ENCODE results near the gene MX2. TPM values are rescaled to one million over a fixed set of nuclear protein-coding genes. Genes with fewer than 3 reads are reported as not detected.

MX2 gene
- total and polyA plus RNA-seq, 2 donors (not counting 1 experiment from before 2014, with no cell fraction given): 2.0 to 3.6 TPM

DNA sequence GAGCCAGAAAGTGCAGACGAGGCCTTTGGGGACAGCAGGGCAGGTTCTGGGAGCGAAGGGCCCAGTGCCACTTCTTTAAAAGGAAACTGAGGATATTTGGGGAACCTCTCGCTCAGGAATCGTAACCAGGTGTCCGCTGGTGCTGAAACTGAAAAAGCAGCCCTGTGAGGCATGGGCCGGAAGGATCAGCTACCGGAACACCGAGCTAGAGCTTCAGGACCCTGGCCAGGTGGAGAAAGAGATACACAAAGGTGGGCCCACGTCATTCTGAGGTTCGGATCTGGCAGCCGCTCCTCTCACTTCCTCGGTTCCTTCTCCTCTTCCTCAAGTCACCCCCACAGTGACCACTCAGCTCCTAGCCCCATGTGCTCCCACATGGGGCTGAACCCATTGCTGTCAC lies 18.1 kb downstream of the MX2 start:
- Histone ChIP-seq H3K79me2 (ENCODE audit: control insufficient read depth, insufficient read depth, low read length) (no peaks in the 10 kb centered on the region), H3K9me3 (ENCODE audit: control insufficient read depth, insufficient read depth, low read depth, low read length) (no peaks in the 10 kb centered on the region), H3K36me3 (ENCODE audit: control insufficient read depth, insufficient read depth, low read length) (no peaks in the 10 kb centered on the region), H3K4me3 (replicated peaks in 1 of 4; ENCODE audit: control extremely low read depth in 1 of 4, insufficient read depth in 1 of 4, low read depth in 3 of 4, low read length in 4 of 4) (no peak overlapping the region), H4K20me1 (ENCODE audit: control insufficient read depth, extremely low read depth, insufficient read depth, low read length) (no peaks in the 10 kb centered on the region), H3K27me3 (ENCODE audit: control insufficient read depth, insufficient read depth, low read length) (no peaks in the 10 kb centered on the region), H3K27ac (ENCODE audit: insufficient read depth, low read length) (no peak overlapping the region), H3K4me2 (ENCODE audit: extremely low read depth, insufficient read depth, low read length) (no peak overlapping the region), H3K9ac (ENCODE audit: insufficient read depth, low read length) (no peak overlapping the region), H3K4me1 (ENCODE audit: control insufficient read depth, extremely low read depth, insufficient read depth, low read length) (no peaks in the 10 kb centered on the region), H2AFZ (ENCODE audit: low read length) (no peak overlapping the region)
- DNase-seq (ENCODE audit: low read depth in 2 of 2): no peak
- TF ChIP-seq EZH2 (IDR thresholded peaks at IDR 0.05; ENCODE audit: low read length, missing control alignments): no peak
- no peak for TF ChIP-seq CTCF (conservative IDR thresholded peaks at IDR 0.05 in 1 of 2, IDR thresholded peaks at IDR 0.05 in 1 of 2; ENCODE audit: low read depth in 1 of 2, low read length in 2 of 2)

DNA sequence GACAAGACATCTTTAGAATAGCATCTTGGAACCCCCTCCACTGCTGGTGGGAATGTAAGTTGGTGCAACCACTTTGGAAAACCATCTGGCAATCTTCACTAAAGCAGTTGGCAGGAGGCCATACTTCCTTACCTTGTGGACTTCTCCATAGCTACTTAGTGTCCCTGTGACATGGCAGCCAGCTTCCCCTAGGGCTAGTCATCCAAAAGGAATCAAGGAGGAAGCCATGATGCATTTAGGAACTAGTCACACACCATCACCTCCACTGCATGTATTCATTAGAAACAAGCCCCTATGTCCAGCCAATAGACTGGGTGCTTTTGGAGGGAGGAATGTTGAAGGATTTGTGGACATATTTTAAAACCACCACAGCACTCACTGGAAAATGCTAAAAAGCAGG lies 19.9 kb downstream of the MX2 start:
- H3K9me3 ChIP-seq (ENCODE audit: control insufficient read depth, insufficient read depth, low read depth, low read length): no peaks in the 10 kb centered on the region
- no peaks in the 10 kb centered on the region for H3K36me3 ChIP-seq (ENCODE audit: control insufficient read depth, insufficient read depth, low read length)
- no peak overlapping the region for H2AFZ ChIP-seq (ENCODE audit: low read length)
- no peak for DNase-seq (ENCODE audit: low read depth in 2 of 2)
- no peaks in the 10 kb centered on the region for H4K20me1 ChIP-seq (ENCODE audit: control insufficient read depth, extremely low read depth, insufficient read depth, low read length)
- no peaks in the 10 kb centered on the region for H3K79me2 ChIP-seq (ENCODE audit: control insufficient read depth, insufficient read depth, low read length)
- TF ChIP-seq CTCF (conservative IDR thresholded peaks at IDR 0.05 in 1 of 2, IDR thresholded peaks at IDR 0.05 in 1 of 2; ENCODE audit: low read depth in 1 of 2, low read length in 2 of 2) (no peak), EZH2 (IDR thresholded peaks at IDR 0.05; ENCODE audit: low read length, missing control alignments) (no peak)
- no peak overlapping the region for H3K9ac ChIP-seq (ENCODE audit: insufficient read depth, low read length)
- no peaks in the 10 kb centered on the region for H3K27me3 ChIP-seq (ENCODE audit: control insufficient read depth, insufficient read depth, low read length)
- H3K4me3 ChIP-seq (replicated peaks in 1 of 4; ENCODE audit: control extremely low read depth in 1 of 4, insufficient read depth in 1 of 4, low read depth in 3 of 4, low read length in 4 of 4): no peak overlapping the region
- H3K4me1 ChIP-seq (ENCODE audit: control insufficient read depth, extremely low read depth, insufficient read depth, low read length): no peaks in the 10 kb centered on the region
- H3K27ac ChIP-seq (ENCODE audit: insufficient read depth, low read length): no peak overlapping the region
- H3K4me2 ChIP-seq (ENCODE audit: extremely low read depth, insufficient read depth, low read length): no peak overlapping the region

- Histone ChIP-seq H3K4me2 (ENCODE audit: extremely low read depth, insufficient read depth, low read length) (no peak overlapping the region), H3K9me3 (ENCODE audit: control insufficient read depth, insufficient read depth, low read depth, low read length) (no peaks in the 10 kb centered on the region), H3K27me3 (ENCODE audit: control insufficient read depth, insufficient read depth, low read length) (no peaks in the 10 kb centered on the region), H3K4me3 (replicated peaks in 1 of 4; ENCODE audit: control extremely low read depth in 1 of 4, insufficient read depth in 1 of 4, low read depth in 3 of 4, low read length in 4 of 4) (no peak overlapping the region), H3K79me2 (ENCODE audit: control insufficient read depth, insufficient read depth, low read length) (no peaks in the 10 kb centered on the region), H3K9ac (ENCODE audit: insufficient read depth, low read length) (no peak overlapping the region), H4K20me1 (ENCODE audit: control insufficient read depth, extremely low read depth, insufficient read depth, low read length) (no peaks in the 10 kb centered on the region), H3K4me1 (ENCODE audit: control insufficient read depth, extremely low read depth, insufficient read depth, low read length) (no peaks in the 10 kb centered on the region), H2AFZ (ENCODE audit: low read length) (no peak overlapping the region), H3K36me3 (ENCODE audit: control insufficient read depth, insufficient read depth, low read length) (no peaks in the 10 kb centered on the region), H3K27ac (ENCODE audit: insufficient read depth, low read length) (no peak overlapping the region)
- DNase-seq (ENCODE audit: low read depth in 2 of 2): no peak
- no peak for TF ChIP-seq EZH2 (IDR thresholded peaks at IDR 0.05; ENCODE audit: low read length, missing control alignments)
- TF ChIP-seq CTCF (conservative IDR thresholded peaks at IDR 0.05 in 1 of 2, IDR thresholded peaks at IDR 0.05 in 1 of 2; ENCODE audit: low read depth in 1 of 2, low read length in 2 of 2): no peak
Observed at GRCh38 chr21:41387042-41387819, 25.4 kb downstream of the MX2 start.

Data from fibroblast of lung (primary cell).